T follicular helper cell (primary cell): ENCODE results near the gene PRRC1.
"Not testable (repeated sequence)": the region's sequence is repeated elsewhere in the genome, so short reads cannot be mapped to it uniquely, and the experiment has no call there.

Experiments
- DNase-seq: peaks from one replicate; pipeline ENCODE4 v3.0.0-alpha.2; 2020; ENCODE audit warnings: low read depth
- total RNA-seq, 2 experiments: gene quantifications; one replicate each; lab custom pipeline; 2026; lab: John Stamatoyannopoulos, UW

Gene PRRC1
- 55.0 to 61.2 reads per million in 2 experiments for total RNA-seq

DNA sequence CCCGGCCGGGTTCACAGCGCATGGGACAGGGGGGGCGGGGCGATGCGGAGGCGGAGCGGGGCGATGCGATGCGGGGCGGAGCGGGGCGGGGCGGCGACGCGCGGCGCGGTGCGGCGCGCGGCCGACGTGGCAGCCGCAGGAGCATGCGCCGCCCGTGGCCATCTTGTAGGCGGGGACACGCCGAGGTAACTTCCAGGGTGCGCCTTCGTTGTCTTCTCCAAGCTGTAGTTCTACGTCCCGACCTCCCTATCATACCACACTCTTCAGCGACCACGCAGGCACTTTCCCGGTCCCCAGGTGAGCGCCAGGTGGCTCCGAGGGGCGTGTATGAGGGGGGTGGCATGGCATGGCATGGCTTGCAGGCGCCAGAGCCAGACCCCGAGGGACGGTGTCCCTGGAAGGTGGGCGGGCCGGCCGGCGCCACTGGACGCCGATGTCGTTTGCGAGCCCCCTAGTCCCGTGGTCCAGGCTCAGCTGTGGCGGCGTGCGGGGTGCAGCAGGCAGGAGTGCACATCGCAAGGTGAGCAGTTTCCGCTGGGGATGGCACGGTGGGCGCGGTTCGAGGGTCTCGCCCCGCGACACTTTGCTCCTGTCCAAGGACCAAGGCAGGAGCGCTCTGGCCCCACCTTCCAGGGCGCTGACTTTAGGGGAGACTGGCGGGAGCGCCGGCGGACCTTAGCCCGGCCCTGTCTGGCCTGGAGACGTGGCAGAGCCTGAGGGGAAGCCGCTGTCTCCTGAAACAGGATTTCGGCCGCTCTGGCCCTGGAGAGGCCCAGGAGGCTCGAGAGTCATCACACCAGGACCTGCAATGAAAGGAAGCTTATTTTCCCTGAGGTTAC is at the start of gene PRRC1:
Gene PRRC1 (plus strand): TSS at position 161 of the 839 bp plus-strand sequence. CDS start 5,840 bp downstream, outside the sequence.
- peak; percentile 70 for DNase-seq

DNA sequence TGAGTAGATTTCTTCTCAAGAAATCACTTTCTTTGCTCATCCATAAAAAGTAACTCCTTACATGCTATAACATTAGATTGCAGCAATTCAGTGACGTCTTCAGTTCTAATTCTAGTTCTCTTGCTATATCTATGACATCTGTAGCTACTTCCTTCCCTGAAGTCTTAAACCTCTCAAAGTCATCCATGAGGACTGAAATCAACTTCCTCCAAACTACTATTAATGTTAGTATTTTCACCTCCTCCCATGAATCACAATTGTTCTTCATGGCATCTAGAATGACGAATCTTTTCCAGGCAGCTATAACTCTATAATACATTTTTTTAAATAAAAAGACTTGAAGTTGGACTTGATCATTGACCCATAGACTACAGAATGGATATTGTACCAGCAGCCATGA is 46.2 kb upstream of the PRRC1 start:
- no peak for DNase-seq

DNA sequence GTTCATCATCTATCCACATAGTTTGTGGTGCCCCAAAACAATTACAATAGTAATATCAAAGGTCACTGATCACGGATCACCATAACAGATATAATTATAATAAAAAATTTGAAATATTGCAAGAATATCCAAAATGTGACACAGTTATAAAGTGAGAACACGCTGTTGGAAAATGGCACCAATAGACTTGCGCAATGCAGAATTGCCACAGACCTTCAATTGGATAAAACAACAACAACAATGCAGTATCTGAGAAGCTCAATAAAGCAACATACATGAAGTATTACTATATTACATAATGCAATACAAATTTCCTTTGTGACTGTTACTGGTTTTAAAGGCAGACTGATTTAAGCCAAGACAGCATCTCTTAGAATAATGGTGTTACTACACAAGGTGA is 44.7 kb upstream of the PRRC1 start:
- no peak for DNase-seq

DNA sequence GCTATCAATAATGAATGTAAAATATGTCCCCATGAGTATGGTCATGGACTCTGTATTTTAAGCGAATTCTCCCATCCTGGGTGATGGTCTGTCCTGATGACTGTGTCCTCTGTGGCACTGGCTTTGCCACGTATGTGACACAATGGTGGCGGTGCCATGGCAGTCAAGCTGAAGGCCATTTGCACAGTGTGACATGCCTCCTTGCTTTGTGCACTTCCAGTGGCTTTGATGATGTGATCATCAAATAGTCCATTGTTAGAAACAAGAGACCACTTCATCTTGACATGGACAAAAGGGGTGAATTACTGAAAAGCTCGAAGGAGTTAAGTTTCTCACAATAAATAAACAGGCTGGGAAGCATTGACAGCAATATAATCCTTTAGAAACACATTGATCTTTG is 31.0 kb upstream of the PRRC1 start:
- DNase-seq = no peak

DNA sequence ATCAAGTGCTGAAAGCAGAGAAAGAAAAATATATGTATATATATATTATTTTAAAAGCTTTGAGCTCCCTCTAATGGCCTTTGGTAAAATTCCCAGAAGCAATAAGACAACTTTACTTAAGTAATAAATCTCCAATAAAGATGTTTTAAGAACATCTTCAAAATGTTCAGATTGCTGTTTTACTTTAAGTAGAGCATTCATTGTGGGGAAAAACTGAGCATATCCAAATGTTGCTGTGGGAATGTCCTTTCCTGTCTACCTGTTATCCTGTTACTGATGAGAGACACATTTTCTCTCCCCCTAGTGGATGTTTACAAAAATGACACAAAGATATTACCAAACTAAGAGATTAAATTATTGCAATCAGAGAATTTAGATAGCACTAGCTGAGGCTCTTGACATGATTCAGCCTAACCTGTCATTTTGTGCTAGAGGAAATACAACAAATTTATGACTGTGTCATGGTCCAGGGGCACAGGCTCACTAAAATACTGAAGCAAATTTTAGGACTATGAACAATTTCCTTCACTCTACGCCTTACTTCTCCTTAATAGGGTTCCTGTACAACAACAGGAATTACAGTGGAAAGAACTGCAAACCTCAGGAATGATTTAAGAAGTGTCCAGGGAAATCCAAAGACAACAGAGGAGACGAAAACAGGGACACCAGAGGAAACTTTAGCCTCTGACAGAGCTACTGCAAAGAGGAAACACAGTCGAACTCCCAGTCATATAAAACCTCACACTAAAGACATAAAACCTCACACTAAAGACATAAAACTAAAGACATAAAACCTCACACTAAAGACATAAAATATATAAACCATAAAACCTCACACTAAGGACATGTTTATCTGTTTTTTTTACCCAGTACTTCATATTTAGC is 24.3 kb upstream of the PRRC1 start:
- no peak for DNase-seq

DNA sequence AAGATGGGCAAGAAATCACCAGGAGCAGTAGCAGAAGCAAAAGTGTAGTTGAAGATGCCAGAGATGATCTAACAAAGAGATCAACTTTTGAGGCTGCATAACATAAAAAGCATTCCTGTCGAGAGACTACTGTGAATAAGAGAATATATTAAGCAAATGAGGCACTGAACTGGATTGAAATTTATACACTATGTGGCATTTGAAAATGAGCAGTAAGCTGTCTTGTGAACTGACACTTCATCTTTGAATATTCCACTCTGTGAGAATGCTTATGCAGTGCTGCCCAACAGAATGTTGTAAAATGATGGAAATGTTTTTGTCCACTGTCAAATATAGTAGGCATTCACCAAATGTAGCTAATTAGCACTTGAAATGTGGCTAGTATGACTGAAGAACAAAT is 18.9 kb upstream of the PRRC1 start:
- DNase-seq = no peak

DNA sequence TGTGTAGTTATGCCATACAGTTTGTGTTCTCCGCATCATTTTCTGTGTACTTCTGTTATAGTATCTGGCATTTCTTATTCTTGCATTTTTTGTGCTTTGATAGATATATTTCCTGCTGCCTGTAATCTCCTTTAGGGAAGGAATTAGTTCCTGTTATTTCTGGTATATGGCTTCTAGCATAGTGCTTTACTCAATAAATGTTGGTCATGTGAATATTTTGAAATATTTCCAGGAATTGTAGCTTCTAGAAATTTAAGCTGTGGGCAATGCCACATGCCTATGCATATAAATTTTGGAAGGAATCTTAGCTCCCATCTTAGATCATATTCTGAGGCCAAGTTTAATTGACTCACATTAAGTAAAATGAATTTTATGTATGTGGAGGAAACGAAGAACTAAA is 11.5 kb upstream of the PRRC1 start:
- no peak for DNase-seq

DNA sequence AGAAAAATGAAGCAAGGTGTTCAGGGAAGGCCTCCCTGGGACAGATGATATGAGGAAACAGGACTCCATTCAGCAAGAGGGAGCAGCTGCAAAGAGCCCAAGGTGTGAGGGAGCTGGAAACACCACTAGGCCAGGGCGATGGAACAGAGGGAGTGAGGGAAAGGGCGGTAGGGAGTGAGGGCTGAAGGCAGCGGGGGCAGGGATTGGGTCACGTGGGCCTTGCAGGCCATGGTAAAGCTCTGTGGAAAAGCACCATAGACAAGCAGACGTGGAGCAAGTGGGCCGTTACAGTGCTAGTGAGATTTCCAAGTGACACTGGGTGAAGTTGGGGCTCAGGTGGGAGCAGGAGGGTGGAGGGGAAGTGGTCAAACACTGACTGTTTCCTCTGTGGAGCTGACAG is 10.8 kb upstream of the PRRC1 start:
- no peak for DNase-seq

DNA sequence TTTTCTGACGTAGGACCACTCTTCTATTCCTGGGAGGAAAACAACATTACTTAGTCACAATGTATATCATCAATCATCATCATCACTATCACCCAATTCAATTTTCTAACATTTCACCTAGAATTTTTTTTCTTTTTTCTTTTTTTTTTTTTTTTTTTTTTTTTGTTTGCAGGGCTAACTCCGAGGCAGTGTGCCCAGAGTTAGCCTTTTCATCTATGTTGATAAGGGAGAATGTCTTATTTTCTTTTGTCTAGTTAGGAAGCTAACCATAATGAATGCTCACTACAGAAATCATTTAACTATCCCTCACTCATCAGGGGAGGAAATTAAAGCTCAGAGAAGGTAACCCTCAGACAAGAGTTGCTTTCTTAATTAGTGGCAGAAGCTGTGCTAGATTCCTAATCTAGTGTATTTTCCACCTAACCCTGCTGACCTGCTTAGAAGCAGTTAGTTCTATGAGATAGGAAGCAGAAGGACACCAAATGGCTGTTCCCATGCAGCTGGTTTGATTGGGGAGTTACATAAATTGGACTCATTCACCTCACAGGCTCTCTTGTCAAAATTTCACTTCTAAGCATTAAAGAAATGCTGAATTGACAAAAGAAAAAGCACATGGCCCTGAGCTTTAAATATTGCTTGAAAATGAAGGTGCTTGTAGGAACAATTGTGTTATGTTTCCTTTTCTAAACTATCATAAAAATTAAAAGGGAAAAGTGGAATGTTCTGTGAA is 8.6 kb upstream of the PRRC1 start:
- no peak for DNase-seq

DNA sequence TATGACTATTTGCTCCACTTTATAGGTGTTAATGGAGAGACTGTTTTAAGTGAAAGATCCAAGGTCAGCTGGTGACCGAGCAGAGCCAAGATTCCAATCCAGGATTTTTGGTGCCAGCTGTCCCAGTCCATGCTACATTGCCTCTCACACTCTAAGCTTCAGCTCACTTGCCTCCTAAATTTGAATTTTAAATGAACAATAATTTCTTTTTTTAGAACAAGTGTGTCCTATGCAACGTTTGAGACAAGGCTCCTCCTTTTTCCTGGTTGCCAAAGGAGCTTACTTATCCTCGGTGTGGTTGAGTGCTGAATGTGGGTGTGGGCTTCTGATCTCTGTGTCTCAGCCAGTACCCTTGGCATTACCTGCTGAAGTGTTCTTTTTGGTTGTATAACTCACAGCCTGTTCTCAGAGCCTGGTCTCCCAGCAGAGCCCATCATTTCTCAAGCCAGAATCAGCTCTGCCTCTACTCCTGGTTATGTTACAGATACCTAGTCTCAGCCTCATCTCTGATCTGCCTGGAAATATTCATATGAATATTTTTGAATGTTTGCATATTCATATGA is 4.0 kb upstream of the PRRC1 start:
- DNase-seq = no peak

DNA sequence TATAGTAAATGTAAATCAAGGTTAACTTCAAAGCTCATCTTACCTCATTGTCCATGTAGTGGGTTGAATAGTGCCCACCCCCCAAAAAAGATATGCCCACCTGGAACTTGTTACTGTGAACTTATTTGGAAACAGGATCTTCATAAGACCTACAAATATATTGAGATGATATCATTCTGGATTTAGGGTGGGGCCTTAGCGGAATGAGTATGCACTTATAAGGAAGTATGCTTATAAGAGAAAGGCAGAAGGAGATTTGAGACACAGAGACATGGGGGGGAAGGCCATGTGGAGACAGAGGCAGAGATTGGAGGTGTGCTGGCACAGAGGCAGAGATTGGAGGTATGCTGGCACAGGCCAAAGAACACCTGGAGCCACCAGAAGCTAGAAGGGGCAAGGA is 2.6 kb upstream of the PRRC1 start:
- DNase-seq = no peak

DNA sequence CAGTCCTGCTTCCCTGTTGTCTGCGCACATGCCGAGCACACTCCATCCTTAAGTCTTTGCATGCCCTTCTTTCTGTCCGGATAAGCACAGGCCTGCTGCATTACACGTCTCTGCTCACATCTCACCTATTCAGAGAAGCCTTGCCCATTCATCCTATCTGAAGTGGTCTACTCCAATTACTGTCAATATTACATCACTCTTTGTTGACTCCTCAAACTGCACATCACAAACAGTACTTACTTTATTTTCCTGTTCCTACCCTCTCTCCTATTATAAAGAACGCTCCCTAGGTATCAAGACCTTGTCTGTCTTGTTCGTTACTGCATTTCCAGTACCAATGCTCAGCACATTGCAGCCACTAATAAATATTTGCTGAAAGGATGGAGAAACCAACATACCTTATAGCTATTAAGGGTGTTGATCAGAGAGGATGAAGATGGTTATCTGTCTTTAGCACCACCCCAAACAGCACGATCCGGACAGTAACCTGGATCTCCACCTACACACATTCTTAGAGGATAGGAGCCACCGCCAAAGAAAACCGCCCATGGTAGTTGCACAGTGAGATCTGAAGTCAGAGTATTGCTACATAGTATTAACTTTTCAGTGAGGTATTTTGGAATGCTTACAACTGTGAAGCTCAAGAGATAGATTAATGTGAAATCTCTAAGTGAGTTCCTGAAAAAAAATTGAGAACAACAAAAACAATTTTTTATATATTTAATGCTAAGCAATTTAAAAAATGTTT is 1.6 kb upstream of the PRRC1 start:
- no peak for DNase-seq

DNA sequence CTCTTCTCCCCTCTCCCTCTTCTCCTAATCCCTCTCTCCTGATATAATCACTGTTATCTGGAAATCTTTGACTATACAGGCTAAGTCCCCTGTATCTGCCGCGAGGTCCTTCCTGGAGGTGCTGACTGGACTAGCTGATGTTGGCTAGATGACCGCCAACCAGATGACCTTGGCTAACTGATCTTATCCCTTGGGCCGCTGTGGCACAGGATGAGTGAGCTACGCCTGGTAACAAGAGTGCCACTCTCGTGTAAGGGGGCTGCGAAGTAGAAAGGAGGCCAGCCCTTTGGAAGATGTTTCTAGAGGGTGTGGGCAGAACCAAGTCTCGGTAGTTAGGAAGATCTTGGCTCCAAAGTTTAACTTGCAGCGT is 345 bp upstream of the PRRC1 start:
- no peak for DNase-seq

DNA sequence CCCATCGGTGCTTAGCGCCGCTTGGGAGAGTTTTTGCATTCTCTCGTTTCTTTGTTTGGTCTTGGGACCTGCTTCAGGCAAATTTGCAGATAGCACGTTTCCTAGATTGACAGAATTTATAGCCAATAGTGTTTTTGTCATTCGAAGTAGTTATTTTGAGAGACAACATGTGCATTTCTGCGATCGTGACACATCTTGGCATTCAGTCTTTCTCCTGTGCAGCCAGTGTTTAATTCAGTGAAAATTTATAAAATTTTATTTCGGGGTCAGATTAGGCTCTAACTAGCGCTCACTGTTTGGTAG is 830 bp downstream of the PRRC1 start:
- DNase-seq = no peak

DNA sequence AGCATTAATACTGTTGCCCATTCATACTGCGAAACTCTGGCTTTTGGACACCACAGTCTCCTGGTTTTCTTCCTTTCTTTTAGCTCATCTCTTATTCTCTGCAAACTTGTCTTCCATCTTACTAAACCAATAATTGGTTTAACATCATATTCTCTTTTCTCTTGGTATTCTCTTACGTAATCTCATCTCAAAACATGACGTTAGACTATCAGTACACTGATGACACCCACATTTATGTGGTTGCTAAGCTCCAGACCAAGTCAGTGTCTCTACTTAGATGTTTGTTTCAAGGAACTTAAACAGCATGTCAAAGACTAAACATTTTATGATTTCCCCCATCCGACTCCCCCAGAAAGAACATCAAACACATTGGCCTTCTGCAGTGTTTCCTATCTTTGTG is 2.1 kb downstream of the PRRC1 start:
- DNase-seq = no peak

DNA sequence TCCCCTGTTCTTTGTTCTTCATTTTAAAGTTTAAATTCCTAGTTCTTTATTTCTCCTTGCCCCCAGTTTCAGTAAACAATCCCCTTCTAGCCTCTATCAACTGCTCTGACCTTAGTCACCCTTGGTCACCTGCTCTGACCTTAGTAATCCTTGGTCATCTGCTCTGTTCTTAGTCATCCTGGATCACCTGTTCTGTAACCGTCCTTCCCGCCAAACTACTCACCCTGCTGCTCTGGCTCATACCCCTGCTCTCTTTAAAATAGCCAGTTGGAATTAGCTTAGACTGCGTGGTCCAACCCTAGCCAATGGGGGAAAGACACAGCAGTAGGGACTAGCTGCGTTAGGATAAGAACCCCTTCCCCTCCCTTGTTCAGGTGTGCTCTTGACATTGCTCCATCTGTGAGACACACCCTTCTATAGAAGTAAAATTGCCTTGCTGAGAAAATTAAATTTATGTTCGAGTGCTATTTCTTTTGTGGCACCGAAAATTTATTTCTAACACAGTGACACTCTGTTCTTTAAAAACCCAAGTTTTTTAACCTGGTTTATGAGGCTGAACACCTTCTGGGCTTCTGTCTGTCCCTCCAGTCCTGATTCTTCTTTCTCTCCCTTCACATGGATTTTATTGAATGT is 3.8 kb downstream of the PRRC1 start:
- no peak for DNase-seq

DNA sequence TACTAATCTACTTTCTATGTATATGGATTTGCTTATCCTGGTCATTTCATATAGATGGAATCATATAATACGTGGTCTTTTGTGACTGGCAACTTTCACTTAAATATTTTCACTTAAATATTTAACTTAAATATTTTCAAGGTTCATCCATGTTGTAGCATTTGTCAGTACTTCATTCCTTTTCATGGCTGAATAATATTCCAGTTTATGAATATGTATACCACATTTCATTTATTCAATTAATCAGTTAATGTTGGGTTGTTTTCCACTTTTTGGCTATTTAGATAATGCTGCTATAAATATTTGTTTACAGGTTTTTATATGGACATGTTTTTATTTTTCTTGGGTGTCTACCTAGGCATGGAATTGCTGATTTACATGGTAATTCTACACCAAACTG is 7.7 kb downstream of the PRRC1 start:
- DNase-seq = no peak

DNA sequence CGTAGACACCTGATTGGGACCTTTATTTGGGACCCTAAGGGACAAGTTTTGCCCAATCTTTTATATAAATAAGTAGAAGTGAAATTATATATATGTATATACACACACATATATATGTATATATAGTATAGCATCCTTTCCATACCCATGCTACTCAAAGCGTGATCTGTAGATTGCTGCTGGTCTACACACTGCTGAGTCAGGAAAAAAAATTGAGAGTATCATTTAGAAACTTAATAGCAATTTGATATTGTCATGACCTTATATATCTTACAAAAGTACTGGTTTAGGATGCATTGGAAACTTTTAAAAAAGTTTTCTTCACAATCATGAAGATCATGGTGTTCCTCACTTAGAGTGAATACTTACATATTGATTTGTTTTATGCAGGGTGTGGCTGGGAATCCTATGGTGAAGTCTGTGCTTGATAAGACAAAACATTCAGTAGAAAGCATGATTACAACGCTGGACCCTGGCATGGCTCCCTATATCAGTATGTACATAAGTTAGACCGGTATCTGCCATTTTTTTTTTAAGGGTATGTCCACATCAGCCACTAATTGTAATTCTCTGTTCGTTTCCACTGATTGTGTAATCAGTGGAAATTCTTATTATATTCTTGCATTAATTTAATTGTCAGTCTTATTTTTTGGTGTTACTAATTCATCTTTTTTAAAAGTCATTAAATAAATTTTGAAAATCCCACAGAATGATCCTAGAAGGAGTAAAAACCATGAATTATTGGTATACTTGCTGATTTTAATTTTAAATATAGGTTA is 12.7 kb downstream of the PRRC1 start:
- DNase-seq = no peak

DNA sequence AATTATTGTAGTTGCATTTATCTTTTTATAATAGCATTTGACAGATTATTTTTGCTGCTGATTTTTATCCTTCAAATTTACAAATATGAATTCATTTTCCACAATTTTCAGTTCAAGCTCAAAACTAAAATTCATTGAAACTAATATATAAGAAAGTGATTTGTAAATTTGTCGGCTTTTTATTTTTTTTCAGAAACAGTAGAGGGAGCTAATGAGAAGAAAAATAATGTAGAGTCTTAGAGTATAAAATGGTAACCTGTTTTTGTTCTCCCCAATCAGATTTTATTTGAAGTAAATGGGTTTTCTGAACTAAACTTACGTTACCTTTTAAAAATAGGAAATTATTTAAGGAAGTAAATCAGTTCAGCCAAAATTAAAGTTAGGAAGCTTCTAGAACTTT is 19.2 kb downstream of the PRRC1 start:
- no peak for DNase-seq

DNA sequence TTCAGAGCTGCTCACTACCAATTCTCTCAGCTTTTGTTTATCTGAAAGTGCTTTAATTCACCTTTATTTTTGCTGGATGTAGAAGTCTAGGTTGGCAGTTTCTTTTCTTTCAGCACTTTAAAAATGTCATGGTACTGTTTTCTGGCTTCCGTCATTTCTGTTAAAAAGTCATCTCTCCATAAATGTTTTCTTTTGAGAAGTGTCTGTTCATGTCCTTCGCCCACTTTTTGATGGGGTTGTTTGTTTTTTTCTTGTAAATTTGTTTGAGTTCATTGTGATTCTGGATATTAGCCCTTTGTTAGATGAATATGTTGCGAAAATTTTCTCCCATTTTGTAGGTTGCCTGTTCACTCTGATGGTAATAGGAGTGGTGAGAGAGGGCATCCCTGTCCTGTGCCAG is 23.1 kb downstream of the PRRC1 start:
- DNase-seq = not testable (repeated sequence)
